Upper lobe of right lung (tissue), 1 donor: ENCODE results near the gene GTSE1. TPM values are rescaled to one million over a fixed set of nuclear protein-coding genes. Genes with fewer than 3 reads are reported as not detected.

Experiments used
- ATAC-seq: fragments of 200-7000 bp; cut with Tn5 transposase; one replicate; pipeline ENCODE4 v1.9.1; 2020; ENCODE audit warnings: mild to moderate bottlenecking, moderate library complexity
- DNase-seq: peaks from one replicate; pipeline ENCODE4 v3.0.0-alpha.2; 2020
- H3K27ac ChIP-seq: fragments of 200-600 bp; one replicate; pipeline ENCODE4 v1.8.0; 2022
- H3K27me3 ChIP-seq: fragments of 200-600 bp; one replicate; pipeline ENCODE4 v1.8.0; 2022; ENCODE audit warnings: mild to moderate bottlenecking
- H3K36me3 ChIP-seq: fragments of 200-600 bp; one replicate; pipeline ENCODE4 v1.8.0; 2022
- H3K4me1 ChIP-seq: fragments of 200-600 bp; one replicate; pipeline ENCODE4 v1.8.0; 2022
- H3K4me3 ChIP-seq: fragments of 200-600 bp; one replicate; pipeline ENCODE4 v1.8.0; 2022; ENCODE audit warnings: mild to moderate bottlenecking
- H3K9me3 ChIP-seq: fragments of 200-600 bp; one replicate; pipeline ENCODE4 v1.8.0; 2022
- CTCF ChIP-seq: fragments of 200-600 bp; IDR thresholded peaks from one replicate; pipeline ENCODE4 v1.8.0; 2022; ENCODE audit warnings: antibody characterized with exemption
- intact Hi-C: fragments of 100-400 bp; cut with DNase I; formaldehyde crosslinking; loops from one replicate; pipeline ENCODE4 v1.11.0; 2022
- total RNA-seq: library from RNA; stranded (reverse); fragmentation: NEBNext Ultra II Directional; extraction: Animal tissue kit (Norgen Biotek cat#: 25700); gene quantifications from one replicate; pipeline ENCODE4 v1.2.1, GENCODE V29; 2021
- donor health status: DM: no; HTN: yes; CAD: no; lungs with severe emphysema.

Gene GTSE1
- total RNA-seq, 1 donor from 2014 or later: 0.43 TPM

GRCh38 chr22:46357711-46358520, 61.2 kb downstream of the GTSE1 start:
- H3K27ac ChIP-seq: no peak overlapping the region
- peak; percentile 66 for DNase-seq
- no peaks in the 10 kb centered on the region for H3K27me3 ChIP-seq
- intact Hi-C loops: no loop called here
- H3K4me3 ChIP-seq: no peak overlapping the region
- H3K4me1 ChIP-seq: no peaks in the 10 kb centered on the region
- TF ChIP-seq CTCF: no peak
- H3K9me3 ChIP-seq: no peaks in the 10 kb centered on the region
- no peak for ATAC-seq
- H3K36me3 ChIP-seq: peaks cover 25% of the 10 kb centered on the region

DNA sequence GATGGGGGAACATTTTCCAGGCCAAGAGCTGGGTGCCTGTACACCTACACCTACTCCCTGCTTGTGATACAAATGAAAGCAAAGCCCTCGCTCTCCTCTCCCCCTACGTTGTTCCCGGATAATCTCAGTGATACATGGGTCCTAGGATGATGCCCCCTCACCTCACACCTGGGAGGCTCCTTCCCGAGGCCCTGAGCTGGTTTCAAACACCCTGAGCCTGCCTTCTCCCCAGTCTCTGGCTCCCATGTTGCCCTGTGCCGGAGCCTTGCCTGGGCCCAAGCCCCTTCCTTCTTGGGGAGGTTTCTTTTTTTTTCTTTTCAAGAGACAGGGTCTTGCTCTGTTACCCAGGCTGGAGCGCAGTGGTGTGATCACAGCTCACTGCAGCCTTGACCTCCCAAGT, 62.1 kb downstream of the GTSE1 start:
- no peaks in the 10 kb centered on the region for H3K27me3 ChIP-seq
- intact Hi-C loops: no loop called here
- no peak for ATAC-seq
- TF ChIP-seq CTCF: no peak
- H3K4me1 ChIP-seq: no peaks in the 10 kb centered on the region
- DNase-seq: no peak
- H3K36me3 ChIP-seq: peaks cover 19% of the 10 kb centered on the region
- H3K9me3 ChIP-seq: no peaks in the 10 kb centered on the region
- no peak overlapping the region for H3K4me3 ChIP-seq
- H3K27ac ChIP-seq: no peak overlapping the region

DNA sequence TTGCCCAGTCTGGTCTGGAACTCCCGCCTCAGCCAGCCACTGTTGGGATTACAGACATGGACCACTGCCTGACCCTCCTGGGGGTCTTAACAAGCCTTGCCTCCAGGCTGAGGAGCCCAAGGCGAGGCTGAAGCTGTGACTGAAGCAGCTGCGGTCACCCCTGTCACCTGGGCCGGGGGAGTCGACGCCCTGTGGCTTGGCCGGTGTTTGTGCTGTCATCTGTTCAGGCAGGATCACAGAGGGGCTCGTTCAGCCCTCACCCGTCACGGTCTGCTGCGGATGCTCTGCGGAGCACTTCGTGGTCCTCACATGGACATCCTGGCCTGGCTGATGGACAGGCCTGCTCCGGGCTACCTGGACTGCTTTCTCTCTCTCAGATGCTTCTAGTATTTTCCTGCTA, 62.7 kb downstream of the GTSE1 start:
- no peaks in the 10 kb centered on the region for H3K9me3 ChIP-seq
- ATAC-seq: no peak
- no peak for DNase-seq
- no peak overlapping the region for H3K27ac ChIP-seq
- peaks cover 19% of the 10 kb centered on the region for H3K36me3 ChIP-seq
- no peak overlapping the region for H3K4me3 ChIP-seq
- TF ChIP-seq CTCF: no peak
- intact Hi-C loops: no loop called here
- H3K4me1 ChIP-seq: no peaks in the 10 kb centered on the region
- no peaks in the 10 kb centered on the region for H3K27me3 ChIP-seq

DNA sequence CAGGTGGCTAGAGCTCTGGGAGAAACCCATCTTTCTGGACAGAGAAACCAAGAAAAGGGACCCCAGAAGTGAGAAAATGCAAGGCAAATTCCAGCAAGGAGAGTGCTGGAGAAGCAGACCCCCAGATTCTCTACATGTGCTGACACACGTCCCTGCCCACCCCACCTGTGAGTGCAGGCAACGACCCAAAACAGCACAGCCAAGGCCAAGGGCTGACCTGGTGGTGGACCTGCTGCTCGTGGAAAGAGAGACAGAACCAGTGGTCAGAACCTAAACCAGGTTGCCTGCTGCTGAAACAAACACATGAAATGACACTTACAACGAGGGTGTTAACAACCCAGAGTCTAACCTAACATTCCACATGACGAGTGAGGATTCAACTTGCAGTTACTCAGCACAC, 63.4 kb downstream of the GTSE1 start:
- H3K36me3 ChIP-seq: peaks cover 21% of the 10 kb centered on the region
- DNase-seq (no peak), ATAC-seq (no peak)
- H3K4me1 ChIP-seq: no peaks in the 10 kb centered on the region
- H3K4me3 ChIP-seq: no peak overlapping the region
- intact Hi-C loops: no loop called here
- TF ChIP-seq CTCF: no peak
- H3K9me3 ChIP-seq: no peaks in the 10 kb centered on the region
- no peak overlapping the region for H3K27ac ChIP-seq
- no peaks in the 10 kb centered on the region for H3K27me3 ChIP-seq

DNA sequence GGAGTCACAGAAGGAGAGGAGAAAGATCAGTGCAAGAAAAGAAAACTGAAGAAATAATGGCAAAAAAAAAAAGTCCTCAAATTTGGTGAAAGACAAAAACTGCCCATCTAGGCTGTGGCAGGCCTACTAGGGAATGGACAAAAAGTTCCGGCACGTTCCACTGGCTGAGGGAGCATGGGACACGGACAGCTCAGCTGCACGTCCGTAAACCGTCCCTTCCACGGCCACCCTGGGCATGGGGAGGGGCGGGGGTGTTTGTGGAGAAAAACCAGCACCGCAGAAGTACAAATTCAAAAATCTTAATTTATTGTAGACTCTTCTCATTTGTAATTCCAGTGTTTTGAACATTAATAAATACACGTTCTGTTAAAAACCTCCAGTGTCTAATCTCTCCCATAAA, 64.2 kb downstream of the GTSE1 start:
- ATAC-seq (no peak), DNase-seq (no peak)
- H3K9me3 ChIP-seq: no peaks in the 10 kb centered on the region
- H3K27me3 ChIP-seq: no peaks in the 10 kb centered on the region
- no peak overlapping the region for H3K4me3 ChIP-seq
- H3K27ac ChIP-seq: no peak overlapping the region
- H3K36me3 ChIP-seq: peaks cover 20% of the 10 kb centered on the region
- H3K4me1 ChIP-seq: no peaks in the 10 kb centered on the region
- intact Hi-C loops: no loop called here
- TF ChIP-seq CTCF: no peak

DNA sequence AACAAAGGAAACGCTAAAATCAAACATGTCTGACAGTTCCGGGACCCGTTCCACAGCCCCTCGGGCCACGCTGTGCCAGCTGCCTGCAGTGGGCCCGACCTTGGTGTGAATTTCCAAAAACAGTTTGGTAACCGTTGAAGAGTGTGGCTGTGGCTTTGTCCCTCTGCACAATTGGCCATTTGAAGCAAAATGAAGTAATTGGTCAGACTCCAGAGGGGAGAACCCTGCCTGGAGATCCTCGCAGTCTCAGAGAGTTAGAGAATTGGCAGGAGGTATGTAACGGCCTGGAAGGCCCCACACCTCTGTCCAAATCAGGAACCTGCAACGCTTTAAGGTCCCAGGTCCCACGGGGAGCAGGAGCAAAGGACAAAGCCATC, 65.1 kb downstream of the GTSE1 start:
- Histone ChIP-seq H3K4me1 (no peaks in the 10 kb centered on the region), H3K9me3 (no peaks in the 10 kb centered on the region), H3K4me3 (no peak overlapping the region), H3K27me3 (no peaks in the 10 kb centered on the region), H3K36me3 (peaks cover 15% of the 10 kb centered on the region), H3K27ac (no peak overlapping the region)
- TF ChIP-seq CTCF: no peak
- DNase-seq (no peak), ATAC-seq (no peak)
- intact Hi-C loops: no loop called here
